Naive thymus-derived CD4-positive, alpha-beta T cell (primary cell): Measurements from ENCODE around the gene AEBP1. TPM values are rescaled to one million over a fixed set of nuclear protein-coding genes. Genes with fewer than 3 reads are reported as not detected.

Source experiments
- ATAC-seq: fragments of 150-1000 bp; cut with Tn5 transposase; 2 replicates; pipeline ENCODE4 v1.10.0; 2021; ENCODE audit warnings: mild to moderate bottlenecking, moderate library complexity
- CTCF ChIA-PET: fragments of 350-600 bp; sonication (Branson Sonifier 250); formaldehyde crosslinking; loops from one replicate; lab custom pipeline; 2021; ENCODE audit warnings: antibody characterized with exemption; lab: Charles Lee
- POLR2A ChIA-PET: fragments of 350-600 bp; sonication (Branson Sonifier 250); formaldehyde crosslinking; loops from one replicate; lab custom pipeline; 2021; ENCODE audit warnings: antibody characterized with exemption, inconsistent platforms; lab: Charles Lee
- DNase-seq, 9 donors: peaks; one replicate each; pipeline versions ENCODE4 v3.0.0 to v3.0.0-alpha.2; 2020 to 2022; ENCODE audit warnings: mixed read lengths in 1 of 9
- H3K27ac ChIP-seq: one replicate; pipeline ENCODE4 v1.7.0; 2013; ENCODE audit warnings: mild to moderate bottlenecking, low read depth, low read length, moderate library complexity
- H3K27me3 ChIP-seq, 2 donors: one replicate each; pipeline ENCODE4 v1.7.0; 2013; ENCODE audit warnings: low read length in 2 of 2, mild to moderate bottlenecking in 2 of 2, moderate library complexity in 2 of 2; ENCODE audit not compliant: control insufficient read depth in 2 of 2, insufficient read depth in 2 of 2
- H3K36me3 ChIP-seq, 3 experiments: 1 replicate in 2 of 3; 2 replicates in 1 of 3; pipeline ENCODE4 v1.7.0; 2013; ENCODE audit warnings: low read length in 3 of 3, mild to moderate bottlenecking in 3 of 3, moderate library complexity in 1 of 3; ENCODE audit not compliant: insufficient read depth in 3 of 3, control insufficient read depth in 2 of 3
- H3K4me1 ChIP-seq, 2 donors: one replicate each; pipeline ENCODE4 v1.7.0; 2013; ENCODE audit warnings: low read length in 2 of 2, mild to moderate bottlenecking in 2 of 2, moderate library complexity in 1 of 2; ENCODE audit not compliant: control insufficient read depth in 2 of 2, insufficient read depth in 2 of 2
- H3K4me3 ChIP-seq: 2 replicates; pipeline ENCODE4 v1.7.0; 2013; ENCODE audit warnings: mild to moderate bottlenecking, low read length
- H3K9me3 ChIP-seq, 3 experiments: 1 replicate in 2 of 3; 2 replicates in 1 of 3; pipeline ENCODE4 v1.7.0; 2013; ENCODE audit warnings: low read length in 3 of 3; ENCODE audit not compliant: control insufficient read depth in 2 of 3
- H3K27ac Mint-ChIP-seq, 9 donors: one replicate each; pipeline ENCODE4 v1.8.0; 2020 to 2022; ENCODE audit warnings: mixed read lengths in 9 of 9, mild to moderate bottlenecking in 8 of 9, moderate library complexity in 5 of 9, inconsistent platforms in 2 of 9
- H3K27me3 Mint-ChIP-seq, 5 donors: one replicate each; pipeline ENCODE4 v1.8.0; 2021 to 2022; ENCODE audit warnings: mixed read lengths in 5 of 5, mild to moderate bottlenecking in 1 of 5
- H3K36me3 Mint-ChIP-seq, 5 donors: one replicate each; pipeline ENCODE4 v1.8.0; 2020 to 2022; ENCODE audit warnings: mixed read lengths in 5 of 5, mild to moderate bottlenecking in 3 of 5, inconsistent platforms in 1 of 5
- H3K4me1 Mint-ChIP-seq, 7 donors: one replicate each; pipeline ENCODE4 v1.8.0; 2020 to 2022; ENCODE audit warnings: mixed read lengths in 7 of 7, mild to moderate bottlenecking in 3 of 7, inconsistent platforms in 1 of 7
- H3K4me3 Mint-ChIP-seq, 10 donors: one replicate each; pipeline ENCODE4 v1.8.0; 2020 to 2022; ENCODE audit warnings: mild to moderate bottlenecking in 10 of 10, mixed read lengths in 10 of 10, moderate library complexity in 6 of 10, inconsistent platforms in 2 of 10
- H3K9me3 Mint-ChIP-seq, 11 donors: one replicate each; pipeline ENCODE4 v1.8.0; 2020 to 2022; ENCODE audit warnings: mixed read lengths in 11 of 11, mild to moderate bottlenecking in 4 of 11, inconsistent platforms in 1 of 11, moderate library complexity in 1 of 11
- intact Hi-C, 2 donors: fragments of 100-400 bp; cut with micrococcal nuclease; formaldehyde crosslinking; loops; one replicate each; pipeline ENCODE4 v1.15.1; 2023
- polyA plus RNA-seq, 2 donors: library from polyadenylated mRNA; unstranded; fragments of 300-500 nt; fragmentation: Illumina TruSeq; gene quantifications; one replicate each; pipeline ENCODE4 v1.2.3, GENCODE V29; 2021
- total RNA-seq, 6 experiments: library from RNA in 5 of 6; stranded (reverse) in 5 of 6; gene quantifications; 1 replicate in 5 of 6; 2 replicates in 1 of 6; pipeline ENCODE4 v1.2.3 and lab custom pipeline; 2021 to 2026

Gene AEBP1
- total and polyA plus RNA-seq, 7 experiments from 2014 or later: 3.0 to 33.1 (median 13.5) TPM

DNA sequence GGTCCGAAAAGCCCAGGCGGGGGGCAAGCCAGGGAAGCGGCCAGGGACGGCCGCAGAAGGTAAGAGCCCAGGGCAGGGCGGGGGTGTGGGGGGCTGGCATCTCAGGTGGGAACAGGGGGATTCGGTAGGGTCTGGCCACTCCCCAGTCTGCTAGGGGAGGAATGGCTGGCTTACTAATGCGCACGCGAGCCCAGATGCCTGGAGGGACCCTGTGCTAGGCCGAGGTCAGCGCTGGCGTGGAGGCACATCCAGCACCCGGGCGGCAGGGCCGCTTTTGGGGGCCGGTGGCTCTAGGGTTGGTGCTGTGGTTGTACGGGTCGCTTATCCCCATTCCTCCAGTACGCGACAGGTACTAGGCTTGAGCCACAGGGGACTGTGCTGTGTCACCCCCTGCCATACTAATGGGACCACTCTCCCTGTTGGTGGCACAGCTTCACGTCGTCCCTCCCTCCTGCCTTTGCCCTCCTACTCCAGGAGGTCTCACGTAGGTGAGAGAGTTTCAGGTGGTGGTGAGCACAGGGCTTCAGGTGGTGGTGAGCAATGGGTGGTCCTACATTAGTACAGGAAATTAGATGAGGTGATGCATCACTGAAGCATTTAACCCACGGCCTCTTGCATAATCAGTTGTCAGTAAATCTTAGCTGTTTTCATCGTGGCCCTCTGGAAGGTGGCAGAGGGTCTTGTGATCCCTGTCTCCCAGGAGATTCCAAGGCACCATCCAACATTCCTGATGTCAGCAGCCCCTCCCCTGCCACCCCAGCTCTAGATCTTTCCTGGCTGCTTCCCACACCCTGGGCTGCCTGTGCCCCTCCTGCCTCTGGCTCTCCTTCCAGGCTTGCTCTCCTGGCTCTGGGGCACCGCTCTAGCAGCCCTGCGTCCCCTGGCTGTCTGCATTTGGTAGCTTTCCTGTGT, 971 bp downstream of the AEBP1 start:
- H3K27ac ChIP-seq: peak overlapping the region; percentile 72
- H3K4me1 ChIP-seq: no peaks in the 10 kb centered on the region
- H3K27me3 ChIP-seq: no peaks in the 10 kb centered on the region
- DNase-seq (peak in 1 of 9 donors; percentile 24), ATAC-seq (peak; percentile 24)
- no peaks in the 10 kb centered on the region for H3K36me3 Mint-ChIP-seq
- POLR2A ChIA-PET: interaction anchor here (0.8 to 2.0 kb wide), 6 partner anchors 12 to 52 kb away, joined by 3 to 8 read pairs (median 4); partner anchors contain the start of genes PGAM2 and POLD2
- intact Hi-C loops: loop anchor here (1.0 to 2.0 kb wide), 3 partner anchors 18 to 22 kb away; partner anchors contain the start of genes POLD2 (in 2 of the 2) and POLM (in 1 of the 2)
- peak overlapping the region; percentile 55 to 93 (median 89) for H3K27ac Mint-ChIP-seq
- H3K9me3 ChIP-seq: no peaks in the 10 kb centered on the region
- H3K4me3 ChIP-seq: peak overlapping the region; percentile 53
- CTCF ChIA-PET: no interaction called here
- peaks cover 7 to 28% (median 16%) of the 10 kb centered on the region in 7 donors for H3K4me1 Mint-ChIP-seq
- peak overlapping the region; percentile 69 to 91 (median 82) for H3K4me3 Mint-ChIP-seq
- H3K27me3 Mint-ChIP-seq: peaks cover 0 to 24% (median 0%) of the 10 kb centered on the region in 5 donors
- H3K9me3 Mint-ChIP-seq: peaks cover 0 to 2% (median 0%) of the 10 kb centered on the region in 11 donors
- H3K36me3 ChIP-seq: peaks cover 0 to 22% (median 0%) of the 10 kb centered on the region in 3 experiments

DNA sequence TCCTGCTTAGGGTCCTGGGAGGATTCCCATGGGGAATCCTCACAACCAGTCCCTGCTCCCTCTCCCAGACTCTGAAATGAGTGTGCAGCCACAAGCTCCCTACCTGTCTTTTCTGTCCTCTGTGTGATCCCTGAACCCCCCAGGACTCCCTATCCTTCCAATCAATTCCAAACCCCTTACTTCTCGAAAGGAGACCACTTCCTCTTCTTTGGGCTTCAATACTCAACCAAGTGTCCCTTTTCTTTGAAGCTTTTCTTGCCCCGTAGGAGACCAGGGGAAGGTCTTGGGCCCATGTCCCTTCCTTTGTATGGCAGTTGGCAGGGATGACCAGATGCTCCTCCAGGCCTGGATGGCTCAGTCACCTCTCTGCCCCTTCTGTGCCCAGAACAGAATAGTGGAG, 1.7 kb downstream of the AEBP1 start:
- Mint-ChIP-seq H3K4me3 (peak overlapping the region; percentile 68 to 88 (median 80)), H3K9me3 (peaks cover 0 to 2% (median 0%) of the 10 kb centered on the region in 11 donors), H3K4me1 (peaks cover 7 to 28% (median 16%) of the 10 kb centered on the region in 7 donors), H3K27ac (peak overlapping the region in 8 of 9 donors; percentile 62 to 92 (median 88)), H3K27me3 (peaks cover 0 to 24% (median 0%) of the 10 kb centered on the region in 5 donors), H3K36me3 (no peaks in the 10 kb centered on the region)
- Histone ChIP-seq H3K4me3 (no peak overlapping the region), H3K9me3 (no peaks in the 10 kb centered on the region), H3K27ac (no peak overlapping the region), H3K4me1 (no peaks in the 10 kb centered on the region), H3K36me3 (peaks cover 0 to 29% (median 0%) of the 10 kb centered on the region in 3 experiments), H3K27me3 (no peaks in the 10 kb centered on the region)
- ChIA-PET POLR2A (interaction anchor here (0.8 to 2.0 kb wide), 4 partner anchors 11 to 52 kb away, joined by 3 to 8 read pairs (median 6); partner anchors contain the start of gene POLD2), CTCF (no interaction called here)
- intact Hi-C loops: loop anchor here (2.0 kb wide), 2 partner anchors 17 to 23 kb away; partner anchors contain the start of genes POLD2 (in 1 of the 2) and POLM (in 1 of the 2)
- DNase-seq: no peak
- no peak for ATAC-seq

DNA sequence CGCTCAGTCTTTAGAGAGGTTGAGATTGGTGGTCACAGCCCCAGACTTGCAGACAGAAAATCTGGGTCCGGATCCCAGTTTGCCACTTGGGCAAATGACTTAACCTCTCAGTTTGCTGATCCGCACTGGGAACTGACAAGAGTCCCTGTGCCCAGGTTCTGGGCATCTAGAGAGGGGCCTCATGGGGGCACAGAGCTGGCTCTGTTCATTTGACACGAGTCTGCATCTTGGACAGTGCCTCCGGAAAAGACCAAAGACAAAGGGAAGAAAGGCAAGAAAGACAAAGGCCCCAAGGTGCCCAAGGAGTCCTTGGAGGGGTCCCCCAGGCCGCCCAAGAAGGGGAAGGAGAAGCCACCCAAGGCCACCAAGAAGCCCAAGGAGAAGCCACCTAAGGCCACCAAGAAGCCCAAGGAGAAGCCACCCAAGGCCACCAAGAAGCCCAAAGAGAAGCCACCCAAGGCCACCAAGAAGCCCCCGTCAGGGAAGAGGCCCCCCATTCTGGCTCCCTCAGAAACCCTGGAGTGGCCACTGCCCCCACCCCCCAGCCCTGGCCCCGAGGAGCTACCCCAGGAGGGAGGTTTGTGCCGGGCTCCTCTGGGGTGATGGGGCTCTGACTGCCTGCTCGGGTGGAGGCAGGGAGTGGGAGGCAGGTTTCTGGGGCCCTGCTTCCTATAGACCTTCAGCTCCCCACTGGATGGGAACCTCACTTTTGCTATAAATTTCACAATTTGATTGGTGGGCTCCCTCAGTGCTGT, 2.3 kb downstream of the AEBP1 start:
- H3K27ac ChIP-seq: peak overlapping the region; percentile 21
- ATAC-seq (no peak), DNase-seq (no peak)
- H3K36me3 ChIP-seq: peaks cover 0 to 35% (median 0%) of the 10 kb centered on the region in 3 experiments
- no peaks in the 10 kb centered on the region for H3K4me1 ChIP-seq
- H3K9me3 Mint-ChIP-seq: peaks cover 0 to 2% (median 0%) of the 10 kb centered on the region in 11 donors
- peaks cover 0 to 24% (median 0%) of the 10 kb centered on the region in 5 donors for H3K27me3 Mint-ChIP-seq
- no peaks in the 10 kb centered on the region for H3K9me3 ChIP-seq
- CTCF ChIA-PET: no interaction called here
- H3K36me3 Mint-ChIP-seq: no peaks in the 10 kb centered on the region
- H3K4me3 Mint-ChIP-seq: peak overlapping the region in 6 of 10 donors; percentile 23 to 81 (median 75)
- H3K4me1 Mint-ChIP-seq: peaks cover 7 to 28% (median 16%) of the 10 kb centered on the region in 7 donors
- no peak overlapping the region for H3K4me3 ChIP-seq
- intact Hi-C loops: no loop called here
- H3K27ac Mint-ChIP-seq: peak overlapping the region in 7 of 9 donors; percentile 62 to 92 (median 89)
- POLR2A ChIA-PET: interaction anchor here (1.3 to 2.0 kb wide), 2 partner anchors 38 to 53 kb away, joined by 3 to 8 read pairs; no protein-coding TSS in a partner anchor
- H3K27me3 ChIP-seq: no peaks in the 10 kb centered on the region

DNA sequence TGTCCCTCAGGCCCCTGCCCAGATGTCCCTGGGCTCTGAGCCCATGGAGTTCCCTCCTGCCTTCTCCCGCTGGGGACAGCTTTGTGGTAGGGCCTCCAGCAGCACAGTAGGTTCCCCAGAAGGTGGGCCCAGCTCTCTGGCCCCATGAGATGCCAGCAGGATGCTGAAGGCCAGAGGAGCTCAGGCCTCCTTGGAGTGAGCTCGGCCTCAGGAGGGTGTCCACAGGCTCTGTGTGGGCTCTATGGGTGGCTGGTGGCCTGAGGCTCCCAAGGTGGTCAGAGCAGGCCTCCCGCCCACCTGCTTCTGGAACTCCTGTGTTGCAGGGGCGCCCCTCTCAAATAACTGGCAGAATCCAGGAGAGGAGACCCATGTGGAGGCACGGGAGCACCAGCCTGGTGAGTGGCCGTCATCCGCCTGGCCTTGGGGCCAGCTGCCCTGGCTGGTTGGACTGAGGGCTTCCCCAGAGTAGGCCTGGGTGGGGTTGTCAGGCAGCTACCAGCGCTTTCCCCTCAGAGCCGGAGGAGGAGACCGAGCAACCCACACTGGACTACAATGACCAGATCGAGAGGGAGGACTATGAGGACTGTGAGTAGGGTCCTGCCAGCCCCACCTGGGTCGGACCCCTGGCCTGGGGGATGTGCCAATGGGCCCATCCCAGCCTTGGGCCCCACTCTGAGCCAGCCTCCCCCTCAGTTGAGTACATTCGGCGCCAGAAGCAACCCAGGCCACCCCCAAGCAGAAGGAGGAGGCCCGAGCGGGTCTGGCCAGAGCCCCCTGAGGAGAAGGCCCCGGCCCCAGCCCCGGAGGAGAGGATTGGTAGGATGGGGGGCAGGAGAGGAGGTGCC, 3.2 kb downstream of the AEBP1 start:
- no peak overlapping the region for H3K27ac Mint-ChIP-seq
- Histone ChIP-seq H3K36me3 (peaks cover 0 to 44% (median 0%) of the 10 kb centered on the region in 3 experiments), H3K27ac (peak overlapping the region; percentile 21), H3K27me3 (no peaks in the 10 kb centered on the region), H3K4me1 (no peaks in the 10 kb centered on the region), H3K4me3 (no peak overlapping the region), H3K9me3 (no peaks in the 10 kb centered on the region)
- H3K27me3 Mint-ChIP-seq: peaks cover 0 to 21% (median 0%) of the 10 kb centered on the region in 5 donors
- no peak for ATAC-seq
- intact Hi-C loops: no loop called here
- peaks cover 7 to 25% (median 16%) of the 10 kb centered on the region in 7 donors for H3K4me1 Mint-ChIP-seq
- peaks cover 0 to 3% (median 0%) of the 10 kb centered on the region in 5 donors for H3K36me3 Mint-ChIP-seq
- POLR2A ChIA-PET: no interaction called here
- H3K9me3 Mint-ChIP-seq: peaks cover 0 to 2% (median 0%) of the 10 kb centered on the region in 11 donors
- H3K4me3 Mint-ChIP-seq: no peak overlapping the region
- DNase-seq: no peak
- CTCF ChIA-PET: no interaction called here

DNA sequence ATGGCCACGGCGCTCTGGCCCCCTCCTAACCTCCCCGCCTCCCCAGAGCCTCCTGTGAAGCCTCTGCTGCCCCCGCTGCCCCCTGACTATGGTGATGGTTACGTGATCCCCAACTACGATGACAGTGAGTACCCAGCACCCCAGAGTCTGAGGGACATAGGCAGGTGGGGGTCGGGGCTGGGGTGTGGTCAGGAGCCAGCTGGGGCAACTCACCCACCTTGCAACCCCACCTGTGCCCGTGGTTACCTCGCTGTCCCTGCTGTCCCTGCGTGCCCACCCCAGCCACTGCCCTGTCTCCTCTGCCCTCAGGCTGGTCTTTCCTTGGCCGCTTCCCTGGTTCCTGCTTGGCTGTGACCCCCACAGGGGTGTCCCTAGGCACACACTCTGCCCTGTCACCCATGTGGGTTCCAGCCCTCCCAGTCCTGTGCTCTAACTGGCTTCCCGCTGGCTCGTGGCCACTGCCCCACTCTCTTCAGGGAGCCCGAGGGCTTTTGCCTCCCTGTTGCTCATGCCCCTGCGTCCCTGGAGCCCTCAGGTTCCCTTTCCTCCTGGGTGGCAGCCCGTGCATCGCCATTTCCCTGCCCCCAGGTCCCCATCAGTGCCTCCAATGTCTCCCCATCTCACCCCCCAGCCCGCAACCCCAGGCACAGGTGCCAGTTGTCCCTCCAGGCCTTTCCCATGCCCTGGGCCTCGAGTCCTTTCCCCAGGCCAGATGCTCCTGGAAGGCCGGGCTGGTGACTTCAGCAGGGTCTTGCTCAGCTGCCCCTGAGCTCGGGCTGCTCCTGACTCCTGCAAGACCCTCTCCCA, 4.0 kb downstream of the AEBP1 start:
- Histone ChIP-seq H3K4me3 (no peak overlapping the region), H3K36me3 (peaks cover 0 to 52% (median 0%) of the 10 kb centered on the region in 3 experiments), H3K27ac (no peak overlapping the region), H3K9me3 (no peaks in the 10 kb centered on the region), H3K4me1 (no peaks in the 10 kb centered on the region), H3K27me3 (no peaks in the 10 kb centered on the region)
- POLR2A ChIA-PET: no interaction called here
- intact Hi-C loops: no loop called here
- no peak for ATAC-seq
- peaks cover 0 to 2% (median 0%) of the 10 kb centered on the region in 11 donors for H3K9me3 Mint-ChIP-seq
- peaks cover 0 to 17% (median 0%) of the 10 kb centered on the region in 5 donors for H3K27me3 Mint-ChIP-seq
- CTCF ChIA-PET: no interaction called here
- H3K36me3 Mint-ChIP-seq: peaks cover 0 to 8% (median 0%) of the 10 kb centered on the region in 5 donors
- peak overlapping the region in 2 of 9 donors; percentile 36 to 60 for H3K27ac Mint-ChIP-seq
- no peak for DNase-seq
- H3K4me3 Mint-ChIP-seq: no peak overlapping the region
- peaks cover 7 to 20% (median 16%) of the 10 kb centered on the region in 7 donors for H3K4me1 Mint-ChIP-seq
